ENCODE data around the gene PRKAG2.

GRCh38 chr7:151917791-151918509 lies 41.0 kb upstream of the PRKAG2 start:
- TF ChIP-seq CTCF (conservative IDR thresholded peaks at IDR 0.05; ENCODE audit: low read depth in 2 of 2) (no peak), POLR2AphosphoS5 (IDR thresholded peaks at IDR 0.05; ENCODE audit: low read depth) (no peak), REST (IDR thresholded peaks at IDR 0.05; ENCODE audit: unreplicated experiment) (no peak), NANOG (IDR thresholded peaks at IDR 0.05; ENCODE audit: borderline replicate concordance) (no peak), CREB1 (CRISPR knock-in tag; IDR thresholded peaks at IDR 0.05; ENCODE audit: low read depth) (no peak), EZH2 (IDR thresholded peaks at IDR 0.05; ENCODE audit: low read depth, unreplicated experiment) (no peak)
